K562 (cell line): Measurements from ENCODE around the gene TMEM209. TPM values are rescaled to one million over a fixed set of nuclear protein-coding genes. Genes with fewer than 3 reads are reported as not detected.

Experiments
- ATF1 ChIP-seq, 2 experiments: fragments of 450-650 bp in 1 of 2; IDR thresholded peaks; 2 replicates each; pipeline ENCODE4 v1.6.1; 2016; ENCODE audit warnings: missing compliant biosample characterization in 1 of 2, missing genetic modification characterization in 1 of 2
- CBX1 ChIP-seq: sonication (generic); IDR thresholded peaks from 2 replicates; pipeline ENCODE4 v1.6.1; 2016; ENCODE audit warnings: antibody characterized with exemption, low read depth, mild to moderate bottlenecking
- FOXK1 ChIP-seq: sonication (generic); formaldehyde crosslinking; IDR thresholded peaks from 2 replicates; pipeline ENCODE4 v1.8.0; 2022; ENCODE audit warnings: missing genetic modification reagents, mild to moderate bottlenecking, borderline replicate concordance
- GABPB2 ChIP-seq: fragments of 250-450 bp; sonication (Bioruptor Pico); conservative IDR thresholded peaks from 2 replicates; pipeline ENCODE4 v1.5.1; 2021; ENCODE audit warnings: mild to moderate bottlenecking
- MXI1 ChIP-seq: IDR thresholded peaks from 2 replicates; pipeline ENCODE4 v1.6.1; 2011; ENCODE audit warnings: low read depth, mild to moderate bottlenecking, improper control_type of control experiment, low read length
- NELFE ChIP-seq: IDR thresholded peaks from 2 replicates; pipeline ENCODE4 v1.6.1; 2011; ENCODE audit warnings: mild to moderate bottlenecking; ENCODE audit not compliant: insufficient read depth, insufficient read length
- POLR2AphosphoS2 ChIP-seq: IDR thresholded peaks from 2 replicates; pipeline ENCODE4 v1.6.1; 2012; ENCODE audit warnings: low read length, improper control_type of control experiment
- SIRT6 ChIP-seq: IDR thresholded peaks from one replicate; pipeline ENCODE4 v1.6.1; 2012; ENCODE audit warnings: low read depth, mild to moderate bottlenecking, control low read depth, inconsistent platforms, low read length, moderate library complexity
- SRF ChIP-seq, 2 experiments: fragments of 250-450, 450-650 bp in 1 of 2; sonication (Bioruptor Pico) in 1 of 2; sonication (generic) in 1 of 2; formaldehyde crosslinking; IDR thresholded peaks; 2 replicates each; pipeline versions ENCODE4 v1.5.0 to v1.5.1; 2020 to 2022; ENCODE audit warnings: mild to moderate bottlenecking in 1 of 2, missing genetic modification reagents in 1 of 2
- U2AF2 ChIP-seq: fragments of 200-400 bp; formaldehyde crosslinking; optimal IDR thresholded peaks from 2 replicates; pipeline ENCODE3; 2017; ENCODE audit warnings: low read depth, mild to moderate bottlenecking, low read length
- ZNF347 ChIP-seq: fragments of 450-650 bp; formaldehyde crosslinking; IDR thresholded peaks from 2 replicates; pipeline ENCODE4 v1.4.0; 2020; ENCODE audit warnings: low read depth, mild to moderate bottlenecking, moderate library complexity
- polyA plus RNA-seq, 8 experiments: library from polyadenylated mRNA; depleted of rRNA in 4 of 8; stranded (reverse) in 5 of 8; unstranded in 3 of 8; fragments of >200 nt; fragmentation: Nextera tagmentation in 2 of 8; fragmentation: Illumina TruSeq in 1 of 8; extraction: Ambion mirVana in 2 of 8; extraction: Trizol in 1 of 8; gene quantifications; 2 replicates each; pipeline versions ENCODE4 v1.2.1 to v1.2.3, GENCODE V29; 2011 to 2014; ENCODE audit warnings: inconsistent platforms in 1 of 8, missing spikeins in 1 of 8
- total RNA-seq, 7 experiments: library from RNA; depleted of rRNA in 6 of 7; stranded (reverse); fragments of >200 nt in 6 of 7; fragmentation: Illumina TruSeq in 2 of 7; extraction: Trizol in 2 of 7; gene quantifications; 2 replicates each; pipeline versions ENCODE4 v1.2.1 to v1.2.3, GENCODE V29; 2011 to 2021; ENCODE audit warnings: low replicate concordance in 1 of 7
- TF ChIP-seq, protein P1 (sequence below): fragments of 450-650 bp; IDR thresholded peaks from 2 replicates; pipeline ENCODE4 v1.7.1; 2018; ENCODE audit warnings: mild to moderate bottlenecking, low read depth; ENCODE audit not compliant: partially characterized antibody
- TF ChIP-seq, protein P2 (sequence below): fragments of 150-350 bp; conservative IDR thresholded peaks from 2 replicates; pipeline ENCODE4 v1.6.1; 2014; ENCODE audit warnings: low read length
- TF ChIP-seq, protein P3 (sequence below): fragments of 250-450 bp; sonication (Bioruptor Pico); IDR thresholded peaks from 2 replicates; pipeline ENCODE4 v1.5.0; 2022; ENCODE audit warnings: mild to moderate bottlenecking
- TF ChIP-seq, protein P4 (sequence below): IDR thresholded peaks from 3 replicates; pipeline ENCODE4 v1.6.1; 2011; ENCODE audit warnings: borderline replicate concordance, mild to moderate bottlenecking; ENCODE audit not compliant: insufficient read length, insufficient read depth
- TF ChIP-seq, protein P5 (sequence below): fragments of 450-650 bp; formaldehyde crosslinking; IDR thresholded peaks from 2 replicates; pipeline ENCODE4 v1.4.0; 2022; ENCODE audit warnings: mild to moderate bottlenecking, moderate library complexity

Gene TMEM209
- total and polyA plus RNA-seq, 9 of the 15 experiments (the other 6 are each of a cell fraction or from before 2014, with no cell fraction given): 36.8 to 116 (median 76.6) TPM

DNA sequence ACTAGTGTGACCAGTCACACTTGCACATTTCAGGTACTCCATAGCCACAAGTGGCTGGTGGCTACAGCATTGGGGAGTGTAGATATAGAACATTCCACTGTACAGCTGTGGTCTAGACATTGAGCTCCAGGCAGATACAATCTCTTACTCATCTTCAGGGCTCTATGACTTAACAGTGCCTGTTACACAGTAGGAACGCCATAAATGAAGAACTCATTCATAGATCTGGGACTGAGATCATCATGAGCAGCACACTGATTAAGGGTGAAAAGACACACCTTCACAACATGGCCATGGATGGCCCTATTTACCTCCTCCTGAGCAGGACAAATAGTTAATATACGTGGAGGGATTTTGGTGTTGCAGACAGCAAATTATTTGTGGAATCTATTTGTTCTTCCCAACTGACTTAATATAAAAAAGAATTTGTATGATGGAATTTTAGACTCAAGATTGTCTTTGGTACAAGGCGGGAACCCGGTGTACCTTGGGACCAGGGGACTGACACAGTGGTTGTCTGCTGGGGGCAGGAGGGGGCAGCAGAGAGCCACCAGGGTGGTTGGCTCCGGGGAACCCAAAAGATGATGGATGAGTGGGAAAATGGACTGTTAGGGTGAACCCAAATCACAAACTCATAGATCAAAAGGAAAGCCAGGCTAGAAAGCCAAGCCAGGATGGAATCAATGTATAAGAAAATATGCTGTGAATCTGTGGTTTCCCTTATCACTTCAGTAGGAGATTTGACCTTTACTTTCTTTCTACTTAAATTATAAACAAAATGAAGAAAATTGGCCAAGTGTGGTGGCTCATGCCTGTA is 37.2 kb upstream of the TMEM209 start (continued):
- TF ChIP-seq CBX1 (0 out of 2 replicates have a peak, but pooled peaks have one; percentile 34), ATF1 (CRISPR knock-in tag; IDR thresholded peaks at IDR 0.05) (no peak), ATF1 (tag; IDR thresholded peaks at IDR 0.05) (peak; percentile 71), FOXK1 (CRISPR knock-in tag) (no peak; the same call in 1 of the 2 replicates), MXI1 (no peak), ZNF347 (CRISPR knock-in tag) (no peak), SRF (CRISPR knock-in tag; IDR thresholded peaks at IDR 0.05) (0 out of 4 replicates have a peak, but pooled peaks of 1 of the 2 experiments have one; percentile 49), POLR2AphosphoS2 (no peak), U2AF2 (no peak), NELFE (no peak), GABPB2 (CRISPR knock-in tag) (no peak), SIRT6 (no peak)
- TF ChIP-seq, protein P1, sequence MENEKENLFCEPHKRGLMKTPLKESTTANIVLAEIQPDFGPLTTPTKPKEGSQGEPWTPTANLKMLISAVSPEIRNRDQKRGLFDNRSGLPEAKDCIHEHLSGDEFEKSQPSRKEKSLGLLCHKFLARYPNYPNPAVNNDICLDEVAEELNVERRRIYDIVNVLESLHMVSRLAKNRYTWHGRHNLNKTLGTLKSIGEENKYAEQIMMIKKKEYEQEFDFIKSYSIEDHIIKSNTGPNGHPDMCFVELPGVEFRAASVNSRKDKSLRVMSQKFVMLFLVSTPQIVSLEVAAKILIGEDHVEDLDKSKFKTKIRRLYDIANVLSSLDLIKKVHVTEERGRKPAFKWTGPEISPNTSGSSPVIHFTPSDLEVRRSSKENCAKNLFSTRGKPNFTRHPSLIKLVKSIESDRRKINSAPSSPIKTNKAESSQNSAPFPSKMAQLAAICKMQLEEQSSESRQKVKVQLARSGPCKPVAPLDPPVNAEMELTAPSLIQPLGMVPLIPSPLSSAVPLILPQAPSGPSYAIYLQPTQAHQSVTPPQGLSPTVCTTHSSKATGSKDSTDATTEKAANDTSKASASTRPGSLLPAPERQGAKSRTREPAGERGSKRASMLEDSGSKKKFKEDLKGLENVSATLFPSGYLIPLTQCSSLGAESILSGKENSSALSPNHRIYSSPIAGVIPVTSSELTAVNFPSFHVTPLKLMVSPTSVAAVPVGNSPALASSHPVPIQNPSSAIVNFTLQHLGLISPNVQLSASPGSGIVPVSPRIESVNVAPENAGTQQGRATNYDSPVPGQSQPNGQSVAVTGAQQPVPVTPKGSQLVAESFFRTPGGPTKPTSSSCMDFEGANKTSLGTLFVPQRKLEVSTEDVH: peak; percentile 44
- TF ChIP-seq, protein P2, sequence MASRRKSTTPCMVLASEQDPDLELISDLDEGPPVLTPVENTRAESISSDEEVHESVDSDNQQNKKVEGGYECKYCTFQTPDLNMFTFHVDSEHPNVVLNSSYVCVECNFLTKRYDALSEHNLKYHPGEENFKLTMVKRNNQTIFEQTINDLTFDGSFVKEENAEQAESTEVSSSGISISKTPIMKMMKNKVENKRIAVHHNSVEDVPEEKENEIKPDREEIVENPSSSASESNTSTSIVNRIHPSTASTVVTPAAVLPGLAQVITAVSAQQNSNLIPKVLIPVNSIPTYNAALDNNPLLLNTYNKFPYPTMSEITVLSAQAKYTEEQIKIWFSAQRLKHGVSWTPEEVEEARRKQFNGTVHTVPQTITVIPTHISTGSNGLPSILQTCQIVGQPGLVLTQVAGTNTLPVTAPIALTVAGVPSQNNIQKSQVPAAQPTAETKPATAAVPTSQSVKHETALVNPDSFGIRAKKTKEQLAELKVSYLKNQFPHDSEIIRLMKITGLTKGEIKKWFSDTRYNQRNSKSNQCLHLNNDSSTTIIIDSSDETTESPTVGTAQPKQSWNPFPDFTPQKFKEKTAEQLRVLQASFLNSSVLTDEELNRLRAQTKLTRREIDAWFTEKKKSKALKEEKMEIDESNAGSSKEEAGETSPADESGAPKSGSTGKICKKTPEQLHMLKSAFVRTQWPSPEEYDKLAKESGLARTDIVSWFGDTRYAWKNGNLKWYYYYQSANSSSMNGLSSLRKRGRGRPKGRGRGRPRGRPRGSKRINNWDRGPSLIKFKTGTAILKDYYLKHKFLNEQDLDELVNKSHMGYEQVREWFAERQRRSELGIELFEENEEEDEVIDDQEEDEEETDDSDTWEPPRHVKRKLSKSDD: no peak
- TF ChIP-seq, protein P3, sequence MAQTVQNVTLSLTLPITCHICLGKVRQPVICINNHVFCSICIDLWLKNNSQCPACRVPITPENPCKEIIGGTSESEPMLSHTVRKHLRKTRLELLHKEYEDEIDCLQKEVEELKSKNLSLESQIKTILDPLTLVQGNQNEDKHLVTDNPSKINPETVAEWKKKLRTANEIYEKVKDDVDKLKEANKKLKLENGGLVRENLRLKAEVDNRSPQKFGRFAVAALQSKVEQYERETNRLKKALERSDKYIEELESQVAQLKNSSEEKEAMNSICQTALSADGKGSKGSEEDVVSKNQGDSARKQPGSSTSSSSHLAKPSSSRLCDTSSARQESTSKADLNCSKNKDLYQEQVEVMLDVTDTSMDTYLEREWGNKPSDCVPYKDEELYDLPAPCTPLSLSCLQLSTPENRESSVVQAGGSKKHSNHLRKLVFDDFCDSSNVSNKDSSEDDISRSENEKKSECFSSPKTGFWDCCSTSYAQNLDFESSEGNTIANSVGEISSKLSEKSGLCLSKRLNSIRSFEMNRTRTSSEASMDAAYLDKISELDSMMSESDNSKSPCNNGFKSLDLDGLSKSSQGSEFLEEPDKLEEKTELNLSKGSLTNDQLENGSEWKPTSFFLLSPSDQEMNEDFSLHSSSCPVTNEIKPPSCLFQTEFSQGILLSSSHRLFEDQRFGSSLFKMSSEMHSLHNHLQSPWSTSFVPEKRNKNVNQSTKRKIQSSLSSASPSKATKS (CRISPR knock-in tag): no peak
- TF ChIP-seq, protein P4, sequence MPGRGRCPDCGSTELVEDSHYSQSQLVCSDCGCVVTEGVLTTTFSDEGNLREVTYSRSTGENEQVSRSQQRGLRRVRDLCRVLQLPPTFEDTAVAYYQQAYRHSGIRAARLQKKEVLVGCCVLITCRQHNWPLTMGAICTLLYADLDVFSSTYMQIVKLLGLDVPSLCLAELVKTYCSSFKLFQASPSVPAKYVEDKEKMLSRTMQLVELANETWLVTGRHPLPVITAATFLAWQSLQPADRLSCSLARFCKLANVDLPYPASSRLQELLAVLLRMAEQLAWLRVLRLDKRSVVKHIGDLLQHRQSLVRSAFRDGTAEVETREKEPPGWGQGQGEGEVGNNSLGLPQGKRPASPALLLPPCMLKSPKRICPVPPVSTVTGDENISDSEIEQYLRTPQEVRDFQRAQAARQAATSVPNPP: no peak
- TF ChIP-seq, protein P5, sequence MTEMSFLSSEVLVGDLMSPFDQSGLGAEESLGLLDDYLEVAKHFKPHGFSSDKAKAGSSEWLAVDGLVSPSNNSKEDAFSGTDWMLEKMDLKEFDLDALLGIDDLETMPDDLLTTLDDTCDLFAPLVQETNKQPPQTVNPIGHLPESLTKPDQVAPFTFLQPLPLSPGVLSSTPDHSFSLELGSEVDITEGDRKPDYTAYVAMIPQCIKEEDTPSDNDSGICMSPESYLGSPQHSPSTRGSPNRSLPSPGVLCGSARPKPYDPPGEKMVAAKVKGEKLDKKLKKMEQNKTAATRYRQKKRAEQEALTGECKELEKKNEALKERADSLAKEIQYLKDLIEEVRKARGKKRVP (CRISPR knock-in tag): no peak
